WTC11 (cell line): ENCODE results near the gene SLC9A3. TPM values are rescaled to one million over a fixed set of nuclear protein-coding genes. Genes with fewer than 3 reads are reported as not detected.

Source experiments
- ATAC-seq: fragments of 200-7000 bp; cut with Tn5 transposase; 2 replicates; pipeline ENCODE4 v1.10.0; 2021; ENCODE audit warnings: mild to moderate bottlenecking, moderate library complexity
- CTCF ChIA-PET: fragments of 300-600 bp; sonication (Branson Sonifier 250); formaldehyde crosslinking; loops from one replicate; lab custom pipeline; 2021; ENCODE audit warnings: antibody characterized with exemption; lab: Charles Lee
- POLR2A ChIA-PET: fragments of 350-600 bp; sonication (Branson Sonifier 250); formaldehyde crosslinking; loops from one replicate; lab custom pipeline; 2021; ENCODE audit warnings: antibody characterized with exemption; lab: Charles Lee
- DNase-seq: peaks from one replicate; pipeline ENCODE4 v3.0.0; 2021; ENCODE audit warnings: low spot score
- H3K27ac Mint-ChIP-seq: 2 replicates; pipeline ENCODE4 v1.8.0; 2021; ENCODE audit warnings: mixed read lengths
- H3K27me3 Mint-ChIP-seq: 2 replicates; pipeline ENCODE4 v1.8.0; 2021; ENCODE audit warnings: low read depth, mild to moderate bottlenecking, moderate library complexity, mixed read lengths
- H3K36me3 Mint-ChIP-seq: 2 replicates; pipeline ENCODE4 v1.8.0; 2021; ENCODE audit warnings: mixed read lengths
- H3K4me1 Mint-ChIP-seq: 2 replicates; pipeline ENCODE4 v1.8.0; 2022; ENCODE audit warnings: mixed read lengths
- H3K4me3 Mint-ChIP-seq: 2 replicates; pipeline ENCODE4 v1.8.0; 2021; ENCODE audit warnings: mild to moderate bottlenecking, moderate library complexity, mixed read lengths
- H3K9me3 Mint-ChIP-seq: 2 replicates; pipeline ENCODE4 v1.8.0; 2021; ENCODE audit warnings: mixed read lengths
- ARID4B ChIP-seq: sonication (generic); formaldehyde crosslinking; IDR thresholded peaks from 2 replicates; pipeline ENCODE4 v1.8.0; 2023; ENCODE audit warnings: missing genetic modification reagents, mild to moderate bottlenecking, borderline replicate concordance
- ATF1 ChIP-seq: sonication (generic); formaldehyde crosslinking; IDR thresholded peaks from 2 replicates; pipeline ENCODE4 v1.8.1; 2023; ENCODE audit warnings: mild to moderate bottlenecking, moderate library complexity, missing genetic modification reagents
- ATF3 ChIP-seq: sonication (generic); formaldehyde crosslinking; conservative IDR thresholded peaks from 2 replicates; pipeline ENCODE4 v1.8.1; 2022; ENCODE audit warnings: mild to moderate bottlenecking, missing genetic modification reagents
- CBFB ChIP-seq: sonication (generic); formaldehyde crosslinking; IDR thresholded peaks from 2 replicates; pipeline ENCODE4 v1.8.1; 2022; ENCODE audit warnings: mild to moderate bottlenecking, low read depth, missing genetic modification reagents
- E2F5 ChIP-seq: sonication (generic); formaldehyde crosslinking; IDR thresholded peaks from 2 replicates; pipeline ENCODE4 v1.8.1; 2022; ENCODE audit warnings: mild to moderate bottlenecking, moderate library complexity, missing genetic modification reagents
- FOXP1 ChIP-seq: sonication (generic); formaldehyde crosslinking; IDR thresholded peaks from 2 replicates; pipeline ENCODE4 v1.8.0; 2022; ENCODE audit warnings: missing genetic modification reagents, mild to moderate bottlenecking, moderate library complexity, borderline replicate concordance
- GRHL2 ChIP-seq: fragments of 250-450 bp; sonication (Bioruptor Pico); IDR thresholded peaks from 2 replicates; pipeline ENCODE4 v1.8.0; 2022; ENCODE audit warnings: mild to moderate bottlenecking, moderate library complexity; ENCODE audit not compliant: insufficient replicate concordance, severe bottlenecking
- HMGA2 ChIP-seq: fragments of 250-450 bp; sonication (Bioruptor Pico); IDR thresholded peaks from 2 replicates; pipeline ENCODE4 v1.4.0; 2021; ENCODE audit warnings: mild to moderate bottlenecking, moderate library complexity
- IRF1 ChIP-seq: sonication (generic); formaldehyde crosslinking; IDR thresholded peaks from 2 replicates; pipeline ENCODE4 v1.8.0; 2023; ENCODE audit warnings: missing genetic modification reagents
- MAX ChIP-seq: sonication (generic); formaldehyde crosslinking; IDR thresholded peaks from 2 replicates; pipeline ENCODE4 v1.8.0; 2022; ENCODE audit warnings: mild to moderate bottlenecking, missing genetic modification reagents
- NR2C2 ChIP-seq: sonication (generic); formaldehyde crosslinking; IDR thresholded peaks from 2 replicates; pipeline ENCODE4 v1.8.0; 2022; ENCODE audit warnings: mild to moderate bottlenecking, missing genetic modification reagents
- PRRX2 ChIP-seq: fragments of 250-450 bp; sonication (Bioruptor Pico); IDR thresholded peaks from 2 replicates; pipeline ENCODE4 v1.8.0; 2021; ENCODE audit warnings: mild to moderate bottlenecking
- RELA ChIP-seq: sonication (generic); formaldehyde crosslinking; IDR thresholded peaks from 2 replicates; pipeline ENCODE4 v1.8.1; 2022; ENCODE audit warnings: missing genetic modification reagents, mild to moderate bottlenecking, borderline replicate concordance
- USF2 ChIP-seq: sonication (generic); formaldehyde crosslinking; IDR thresholded peaks from 2 replicates; pipeline ENCODE4 v1.8.1; 2023; ENCODE audit warnings: mild to moderate bottlenecking, missing genetic modification reagents, moderate library complexity
- ZNF396 ChIP-seq: fragments of 250-450 bp; sonication (Bioruptor Pico); IDR thresholded peaks from 2 replicates; pipeline ENCODE4 v1.8.0; 2021; ENCODE audit warnings: mild to moderate bottlenecking, moderate library complexity, borderline replicate concordance
- ZNF423 ChIP-seq: fragments of 250-450 bp; sonication (Bioruptor Pico); IDR thresholded peaks from 2 replicates; pipeline ENCODE4 v2.1.2; 2022; ENCODE audit warnings: mild to moderate bottlenecking, moderate library complexity
- ZNF532 ChIP-seq: fragments of 250-450 bp; sonication (Bioruptor Pico); IDR thresholded peaks from 2 replicates; pipeline ENCODE4 v1.9.0; 2021; ENCODE audit warnings: mild to moderate bottlenecking, borderline replicate concordance
- total RNA-seq: library from RNA; stranded (reverse); gene quantifications from 3 replicates; pipeline ENCODE4 v1.2.3, GENCODE V29; 2021

The SLC9A3 gene
- total RNA-seq, 1 experiment from 2014 or later, result 1.6 TPM

- ATAC-seq (no peak), DNase-seq (no peak)
- TF ChIP-seq GRHL2, result no peak
- no peak for TF ChIP-seq FOXP1 (CRISPR knock-in tag)
- no peak for TF ChIP-seq HMGA2 (CRISPR knock-in tag)
- TF ChIP-seq ATF1 (CRISPR knock-in tag), result no peak
- TF ChIP-seq ZNF532, result no peak
- TF ChIP-seq USF2, result no peak
- TF ChIP-seq ARID4B (CRISPR knock-in tag), result no peak
- no peak for TF ChIP-seq E2F5 (CRISPR knock-in tag)
- no peak for TF ChIP-seq ATF3
- TF ChIP-seq NR2C2 (CRISPR knock-in tag), result no peak
- TF ChIP-seq IRF1, result no peak
- no peak for TF ChIP-seq CBFB (CRISPR knock-in tag)
- no peak for TF ChIP-seq ZNF396 (CRISPR knock-in tag)
- TF ChIP-seq RELA (CRISPR knock-in tag), result no peak
- TF ChIP-seq PRRX2 (CRISPR knock-in tag), result no peak
- no peak for TF ChIP-seq ZNF423 (CRISPR knock-in tag)
- TF ChIP-seq MAX (CRISPR knock-in tag), result no peak
- CTCF ChIA-PET, result interaction anchor here (1.0 to 8.8 kb wide), 24 partner anchors 9 to 242 kb away, joined by 3 to 73 read pairs (median 8); partner anchors contain the start of gene AHRR
- POLR2A ChIA-PET, result interaction anchor here (0.6 to 0.8 kb wide), 2 partner anchors 114 to 172 kb away, joined by 3 read pairs; no protein-coding TSS in a partner anchor
- no peak overlapping the region for H3K4me3 Mint-ChIP-seq
- H3K27me3 Mint-ChIP-seq, result no peaks in the 10 kb centered on the region
- H3K27ac Mint-ChIP-seq, result no peak overlapping the region
- H3K36me3 Mint-ChIP-seq, result peaks cover 3% of the 10 kb centered on the region; the same call in 1 of the 2 replicates
- H3K4me1 Mint-ChIP-seq, result peaks cover 4% of the 10 kb centered on the region; the same call in 1 of the 2 replicates
- H3K9me3 Mint-ChIP-seq, result peaks cover 18% of the 10 kb centered on the region
These were observed 93.9 kb downstream of the SLC9A3 start for GRCh38 chr5:430214-430925.
